ENCODE measurements around the gene IPO7. TPM values are rescaled to one million over a fixed set of nuclear protein-coding genes. Genes with fewer than 3 reads are reported as not detected.

The IPO7 gene
- total and polyA plus RNA-seq, 4 donors: 6.4 to 47.1 (median 32.2) TPM

GRCh38 chr11:9385327-9385899, 961 bp downstream of the IPO7 start:
- Histone ChIP-seq H3K27ac (ENCODE audit: low read depth in 1 of 2, low read length in 2 of 2) (peak overlapping the region; percentile 89 to 98), H3K36me3 (ENCODE audit: control insufficient read depth in 4 of 4, insufficient read depth in 3 of 4, low read depth in 1 of 4, low read length in 3 of 4) (peaks cover 0 to 1% (median 0%) of the 10 kb centered on the region in 4 donors), H3K4me3 (ENCODE audit: low read depth in 1 of 3, low read length in 3 of 3) (peak overlapping the region; percentile 76 to 98 (median 80)), H3K9ac (ENCODE audit: low read depth in 1 of 2, low read length in 2 of 2) (peak overlapping the region; percentile 66 to 70), H3K4me1 (ENCODE audit: control insufficient read depth in 4 of 4, insufficient read depth in 4 of 4, low read length in 3 of 4) (peaks cover 0 to 16% (median 12%) of the 10 kb centered on the region in 4 donors), H3K27me3 (ENCODE audit: control insufficient read depth in 4 of 4, insufficient read depth in 4 of 4, low read length in 3 of 4) (no peaks in the 10 kb centered on the region), H3K9me3 (ENCODE audit: control insufficient read depth in 4 of 4, low read length in 3 of 4) (no peaks in the 10 kb centered on the region)
- TF ChIP-seq NR2F2 (IDR thresholded peaks at IDR 0.05): no peak
- peak in 1 of 2 donors; percentile 4 for TF ChIP-seq HNF4A (conservative IDR thresholded peaks at IDR 0.05)
- TF ChIP-seq MAX (IDR thresholded peaks at IDR 0.05): no peak
- TF ChIP-seq SP1 (IDR thresholded peaks at IDR 0.05): no peak
- no peak for TF ChIP-seq CTCF (IDR thresholded peaks at IDR 0.05; ENCODE audit: low read depth, low read length, missing input control)
- TF ChIP-seq REST (IDR thresholded peaks at IDR 0.05): no peak
- no peak for TF ChIP-seq EGR1 (IDR thresholded peaks at IDR 0.05; ENCODE audit: low read depth in 2 of 2)
- no peak for DNase-seq (ENCODE audit: low spot score)
- WGBS: 6% methylated on average over 10 of the region's 10 CpGs

- peaks cover 0 to 1% (median 0%) of the 10 kb centered on the region in 4 donors for H3K36me3 ChIP-seq (ENCODE audit: control insufficient read depth in 4 of 4, insufficient read depth in 3 of 4, low read depth in 1 of 4, low read length in 3 of 4)
- H3K4me1 ChIP-seq (ENCODE audit: control insufficient read depth in 4 of 4, insufficient read depth in 4 of 4, low read length in 3 of 4): peaks cover 0 to 16% (median 12%) of the 10 kb centered on the region in 4 donors
- no peak for DNase-seq (ENCODE audit: low spot score)
- H3K27ac ChIP-seq (ENCODE audit: low read depth in 1 of 2, low read length in 2 of 2): no peak overlapping the region
- TF ChIP-seq EGR1 (IDR thresholded peaks at IDR 0.05; ENCODE audit: low read depth in 2 of 2) (no peak), NR2F2 (IDR thresholded peaks at IDR 0.05) (no peak), JUND (IDR thresholded peaks at IDR 0.05) (no peak), HNF4A (conservative IDR thresholded peaks at IDR 0.05) (no peak), ATF3 (IDR thresholded peaks at IDR 0.05) (no peak), TAF1 (conservative IDR thresholded peaks at IDR 0.05) (no peak), CTCF (IDR thresholded peaks at IDR 0.05; ENCODE audit: low read depth, low read length, missing input control) (no peak), SP1 (IDR thresholded peaks at IDR 0.05) (no peak), GABPA (IDR thresholded peaks at IDR 0.05 in 1 of 2, conservative IDR thresholded peaks at IDR 0.05 in 1 of 2) (no peak), REST (IDR thresholded peaks at IDR 0.05) (no peak)
- peak overlapping the region in 1 of 3 donors; percentile 80 for H3K4me3 ChIP-seq (ENCODE audit: low read depth in 1 of 3, low read length in 3 of 3)
- H3K9me3 ChIP-seq (ENCODE audit: control insufficient read depth in 4 of 4, low read length in 3 of 4): no peaks in the 10 kb centered on the region
- no peaks in the 10 kb centered on the region for H3K27me3 ChIP-seq (ENCODE audit: control insufficient read depth in 4 of 4, insufficient read depth in 4 of 4, low read length in 3 of 4)
- WGBS: 73% methylated on average over 2 of the region's 2 CpGs
- no peak overlapping the region for H3K9ac ChIP-seq (ENCODE audit: low read depth in 1 of 2, low read length in 2 of 2)
Observed at GRCh38 chr11:9386086-9386485, 1.6 kb downstream of the IPO7 start.
